IMR-90 (cell line): ENCODE measurements around the gene PLCXD1. TPM values are rescaled to one million over a fixed set of nuclear protein-coding genes. Genes with fewer than 3 reads are reported as not detected.

ENCODE experiments used
- ATAC-seq: fragments of 200-7000 bp; cut with Tn5 transposase; 2 replicates; pipeline ENCODE4 v1.9.1; 2020; ENCODE audit warnings: low read depth, mild to moderate bottlenecking, moderate library complexity
- BruUV-seq: library from RNA; stranded (reverse); fragments of 400-500 nt; replicated peaks from 2 replicates; lab custom pipeline; 2021; lab: Mats Ljungman, UMichigan
- CTCF ChIA-PET: fragments of 300-600 bp; formaldehyde crosslinking; extraction: SDS; loops from one replicate; lab custom pipeline; 2021; ENCODE audit warnings: antibody characterized with exemption; lab: Yijun Ruan, JAX
- POLR2A ChIA-PET: fragments of 300-600 bp; sonication (Branson Sonifier 250); formaldehyde crosslinking; loops from one replicate; lab custom pipeline; 2022; ENCODE audit warnings: antibody characterized with exemption; ENCODE audit not compliant: unreplicated experiment; lab: Charles Lee
- DNase-seq: peaks from one replicate; pipeline ENCODE4 v3.0.0; 2013
- H2AFZ ChIP-seq: replicated peaks from 2 replicates; pipeline ENCODE3; 2013; ENCODE audit warnings: low read length, mild to moderate bottlenecking; ENCODE audit not compliant: poor library complexity
- H2AK5ac ChIP-seq: 2 replicates; pipeline ENCODE4 v1.6.1; 2013; ENCODE audit warnings: low read depth, low read length, inconsistent platforms
- H2AK9ac ChIP-seq: replicated peaks from 2 replicates; pipeline ENCODE3; 2013; ENCODE audit warnings: mild to moderate bottlenecking, low read depth, low read length, moderate library complexity; ENCODE audit not compliant: poor library complexity
- H2BK120ac ChIP-seq: 2 replicates; pipeline ENCODE4 v1.6.1; 2013; ENCODE audit warnings: low read depth, low read length, inconsistent platforms
- H2BK15ac ChIP-seq: 3 replicates; pipeline ENCODE4 v1.6.1; 2013; ENCODE audit warnings: low read depth, low read length, inconsistent platforms
- H2BK20ac ChIP-seq: 2 replicates; pipeline ENCODE4 v1.6.1; 2013; ENCODE audit warnings: low read depth, mild to moderate bottlenecking, inconsistent platforms, low read length, moderate library complexity
- H2BK5ac ChIP-seq: 2 replicates; pipeline ENCODE4 v1.6.1; 2013; ENCODE audit warnings: mild to moderate bottlenecking, low read depth, low read length, inconsistent platforms; ENCODE audit not compliant: poor library complexity, severe bottlenecking
- H3K14ac ChIP-seq: replicated peaks from 2 replicates; pipeline ENCODE4 v1.6.1; 2013; ENCODE audit warnings: low read depth, low read length, inconsistent platforms
- H3K18ac ChIP-seq: 2 replicates; pipeline ENCODE4 v1.6.1; 2013; ENCODE audit warnings: low read depth, low read length, control low read depth
- H3K23ac ChIP-seq: 2 replicates; pipeline ENCODE4 v1.6.1; 2013; ENCODE audit warnings: low read depth, low read length, inconsistent platforms
- H3K27ac ChIP-seq: 2 replicates; pipeline ENCODE4 v1.5.1; 2013; ENCODE audit warnings: mild to moderate bottlenecking, control low read depth, low read length; ENCODE audit not compliant: insufficient read depth
- H3K27me3 ChIP-seq: 2 replicates; pipeline ENCODE4 v1.6.1; 2013; ENCODE audit warnings: low read length; ENCODE audit not compliant: control insufficient read depth, insufficient read depth
- H3K36me3 ChIP-seq: 2 replicates; pipeline ENCODE4 v1.6.1; 2013; ENCODE audit warnings: low read length, mixed read lengths; ENCODE audit not compliant: control insufficient read depth, insufficient read depth
- H3K4ac ChIP-seq: 2 replicates; pipeline ENCODE4 v1.6.1; 2013; ENCODE audit warnings: low read depth, low read length, inconsistent platforms
- H3K4me1 ChIP-seq: 2 replicates; pipeline ENCODE4 v1.6.1; 2013; ENCODE audit warnings: low read length, mixed read lengths; ENCODE audit not compliant: control insufficient read depth, insufficient read depth
- H3K4me2 ChIP-seq: 2 replicates; pipeline ENCODE4 v1.6.1; 2013; ENCODE audit warnings: low read depth, mild to moderate bottlenecking, control low read depth, low read length, moderate library complexity
- H3K4me3 ChIP-seq: 2 replicates; pipeline ENCODE4 v1.5.1; 2013; ENCODE audit warnings: low read depth, mild to moderate bottlenecking, control low read depth, low read length, moderate library complexity; ENCODE audit not compliant: insufficient read depth
- H3K56ac ChIP-seq: 2 replicates; pipeline ENCODE4 v1.6.1; 2013; ENCODE audit warnings: low read length, inconsistent platforms; ENCODE audit not compliant: insufficient read depth; ENCODE audit errors: extremely low read depth
- H3K79me1 ChIP-seq, 2 experiments: 2 replicates each; pipeline ENCODE4 v1.6.1; 2013; ENCODE audit warnings: low read length in 2 of 2, inconsistent platforms in 1 of 2, low read depth in 1 of 2
- H3K9ac ChIP-seq: 2 replicates; pipeline ENCODE4 v1.6.1; 2013; ENCODE audit warnings: low read depth, low read length, control low read depth
- H3K9me1 ChIP-seq: 2 replicates; pipeline ENCODE4 v1.6.1; 2013; ENCODE audit warnings: low read length, inconsistent platforms; ENCODE audit not compliant: insufficient read depth
- H3K9me3 ChIP-seq: 2 replicates; pipeline ENCODE4 v1.6.1; 2013; ENCODE audit warnings: low read length; ENCODE audit not compliant: control insufficient read depth, insufficient read depth
- H4K20me1 ChIP-seq: 2 replicates; pipeline ENCODE4 v1.6.1; 2013; ENCODE audit warnings: low read length, inconsistent platforms; ENCODE audit not compliant: insufficient read depth
- H4K5ac ChIP-seq: 2 replicates; pipeline ENCODE4 v1.6.1; 2013; ENCODE audit warnings: mild to moderate bottlenecking, low read depth, low read length, control low read depth
- H4K8ac ChIP-seq, 2 experiments: 2 replicates each; pipeline ENCODE4 v1.6.1; 2013; ENCODE audit warnings: low read depth in 2 of 2, low read length in 2 of 2, control low read depth in 1 of 2, inconsistent platforms in 1 of 2
- H4K91ac ChIP-seq: 2 replicates; pipeline ENCODE4 v1.6.1; 2013; ENCODE audit warnings: low read depth, low read length, inconsistent platforms; ENCODE audit not compliant: insufficient read depth
- BHLHE40 ChIP-seq: fragments of 150-350 bp; IDR thresholded peaks from 2 replicates; pipeline ENCODE4 v1.6.1; 2016; ENCODE audit warnings: mild to moderate bottlenecking, low read depth, low read length
- CEBPB ChIP-seq: IDR thresholded peaks from 2 replicates; pipeline ENCODE4 v1.6.1; 2012; ENCODE audit warnings: low read depth, low read length, improper control_type of control experiment
- CTCF ChIP-seq: conservative IDR thresholded peaks from 2 replicates; pipeline ENCODE4 v1.5.1; 2012; ENCODE audit warnings: mild to moderate bottlenecking, low read depth, low read length, improper control_type of control experiment
- ELK1 ChIP-seq: fragments of 150-350 bp; IDR thresholded peaks from 2 replicates; pipeline ENCODE4 v1.6.1; 2016; ENCODE audit warnings: low read depth, mild to moderate bottlenecking, low read length, moderate library complexity, borderline replicate concordance
- FOS ChIP-seq: fragments of 150-350 bp; IDR thresholded peaks from 2 replicates; pipeline ENCODE4 v1.6.1; 2016; ENCODE audit warnings: low read depth, low read length
- MAFK ChIP-seq: IDR thresholded peaks from 2 replicates; pipeline ENCODE4 v1.6.1; 2012; ENCODE audit warnings: low read depth, low read length, improper control_type of control experiment
- MAZ ChIP-seq: IDR thresholded peaks from 2 replicates; pipeline ENCODE4 v1.6.1; 2012; ENCODE audit warnings: low read depth, mild to moderate bottlenecking, low read length, improper control_type of control experiment, moderate library complexity, borderline replicate concordance
- MXI1 ChIP-seq: IDR thresholded peaks from 2 replicates; pipeline ENCODE4 v1.6.1; 2012; ENCODE audit warnings: low read depth, mild to moderate bottlenecking, low read length, moderate library complexity, borderline replicate concordance
- NFE2L2 ChIP-seq: fragments of 150-350 bp; IDR thresholded peaks from 2 replicates; pipeline ENCODE4 v1.6.1; 2016; ENCODE audit warnings: low read depth, mild to moderate bottlenecking, low read length
- POLR2A ChIP-seq: IDR thresholded peaks from 2 replicates; pipeline ENCODE4 v1.6.1; 2012; ENCODE audit warnings: mild to moderate bottlenecking, low read depth, low read length
- RAD21 ChIP-seq: IDR thresholded peaks from 2 replicates; pipeline ENCODE4 v1.6.1; 2012; ENCODE audit warnings: low read length, improper control_type of control experiment
- RCOR1 ChIP-seq: IDR thresholded peaks from 2 replicates; pipeline ENCODE4 v1.6.1; 2012; ENCODE audit warnings: mild to moderate bottlenecking, low read length, improper control_type of control experiment; ENCODE audit not compliant: insufficient replicate concordance
- RFX5 ChIP-seq: IDR thresholded peaks from 2 replicates; pipeline ENCODE4 v1.8.0; 2012; ENCODE audit warnings: low read depth, mild to moderate bottlenecking, low read length, moderate library complexity
- SMC3 ChIP-seq: fragments of 150-350 bp; IDR thresholded peaks from 2 replicates; pipeline ENCODE4 v1.6.1; 2016; ENCODE audit warnings: low read depth, mild to moderate bottlenecking, antibody characterized with exemption, low read length, moderate library complexity
- USF2 ChIP-seq: fragments of 150-350 bp; IDR thresholded peaks from 2 replicates; pipeline ENCODE4 v1.6.1; 2017; ENCODE audit warnings: mild to moderate bottlenecking, antibody characterized with exemption, low read length, low read depth
- WGBS, 2 experiments: methylation state at CpG; one replicate each; pipeline versions ENCODE4 v1.1.5 to v1.1.7; 2013; ENCODE audit warnings: missing lambda C conversion rate in 2 of 2; ENCODE audit not compliant: insufficient read length in 1 of 2; ENCODE audit errors: extremely low coverage in 2 of 2; 5-methylcytosine and 5-hydroxymethylcytosine counted together
- dilution Hi-C: fragments of 300-500 bp; cut with HindIII; formaldehyde crosslinking; loops from one replicate; pipeline ENCODE4 v1.14.3; 2018; ENCODE audit warnings: low sequenced_read_pairs; ENCODE audit not compliant: unreplicated experiment
- in situ Hi-C: fragments of 300-500 bp; cut with MboI; formaldehyde crosslinking; loops from 3 replicates; pipeline ENCODE4 v1.14.3; 2019; ENCODE audit warnings: low sequenced_read_pairs, inconsistent platforms, mixed read lengths
- intact Hi-C: fragments of 100-400 bp; cut with micrococcal nuclease; formaldehyde crosslinking; loops from 2 replicates; pipeline ENCODE4 v1.10.0; 2022
- polyA plus RNA-seq, 3 experiments: library from polyadenylated mRNA; depleted of rRNA; stranded (reverse); fragments of >200 nt; gene quantifications; 2 replicates each; pipeline ENCODE4 v1.2.3, GENCODE V29; 2012; ENCODE audit warnings: low replicate concordance in 1 of 3
- total RNA-seq: library from RNA; depleted of rRNA; stranded (reverse); fragments of >200 nt; gene quantifications from 2 replicates; pipeline ENCODE4 v1.2.3, GENCODE V29; 2012

PLCXD1 gene
- total and polyA plus RNA-seq, 2 of the 4 experiments (the other 2 are of a cell fraction), result 16.7 to 17.7 TPM

GRCh38 chrX:307261-308111 is 26.3 kb downstream of the PLCXD1 start:
- 95% methylated on average over 43 of the region's 58 CpGs; no CpG with 5 or more reads in 1 of the 2 experiments for WGBS, 2 experiments
- BruUV-seq, result no TSS peak
- H3K27me3 ChIP-seq, result no peaks in the 10 kb centered on the region
- TF ChIP-seq RAD21, result no peak
- TF ChIP-seq BHLHE40, result no peak
- no peak for TF ChIP-seq RCOR1
- TF ChIP-seq NFE2L2, result no peak
- no peak for TF ChIP-seq ELK1
- TF ChIP-seq FOS, result no peak
- TF ChIP-seq CTCF, result no peak
- TF ChIP-seq CEBPB, result no peak
- TF ChIP-seq MAZ, result no peak
- no peak for TF ChIP-seq MAFK
- no peak for TF ChIP-seq SMC3
- TF ChIP-seq USF2, result no peak
- no peak for TF ChIP-seq POLR2A
- TF ChIP-seq RFX5, result no peak
- no peak for TF ChIP-seq MXI1

More at GRCh38 chrX:307261-308111, 26.3 kb downstream of the PLCXD1 start:
- DNase-seq (no peak), ATAC-seq (no peak)
- POLR2A ChIA-PET, result no interaction called here
- no peak overlapping the region for H3K9ac ChIP-seq
- no peak overlapping the region for H2BK20ac ChIP-seq
- no peak overlapping the region for H3K27ac ChIP-seq
- peaks cover 61% of the 10 kb centered on the region for H3K36me3 ChIP-seq
- H3K4me3 ChIP-seq, result no peak overlapping the region
- intact Hi-C loops, result no loop called here
- H4K91ac ChIP-seq, result no peak overlapping the region
- no peak overlapping the region for H3K18ac ChIP-seq
- CTCF ChIA-PET, result no interaction called here
- in situ Hi-C loops, result no loop called here
- no peak overlapping the region for H2BK15ac ChIP-seq
- H3K9me3 ChIP-seq, result peaks cover 3% of the 10 kb centered on the region; the same call in 1 of the 2 replicates
- H3K4me1 ChIP-seq, result no peaks in the 10 kb centered on the region
- H2AK5ac ChIP-seq, result no peak overlapping the region
- no peaks in the 10 kb centered on the region; a peak in 1 of 4 replicates for H3K79me1 ChIP-seq
- H4K8ac ChIP-seq, result no peak overlapping the region
- H4K5ac ChIP-seq, result no peak overlapping the region
- no peak overlapping the region for H3K56ac ChIP-seq
- H3K9me1 ChIP-seq, result no peaks in the 10 kb centered on the region; the same call in 1 of the 2 replicates
- no peak overlapping the region for H2BK120ac ChIP-seq
- no peak overlapping the region for H3K14ac ChIP-seq
- H2AK9ac ChIP-seq, result no peak overlapping the region
- dilution Hi-C loops, result no loop called here
- H2BK5ac ChIP-seq, result no peak overlapping the region
- no peaks in the 10 kb centered on the region for H4K20me1 ChIP-seq
- H3K4ac ChIP-seq, result no peak overlapping the region
- H2AFZ ChIP-seq, result no peak overlapping the region
- H3K4me2 ChIP-seq, result no peak overlapping the region
- H3K23ac ChIP-seq, result no peak overlapping the region
